ENCODE results near the gene ANKRD23. TPM values are rescaled to one million over a fixed set of nuclear protein-coding genes. Genes with fewer than 3 reads are reported as not detected.

Gene ANKRD23
- total and polyA plus RNA-seq, 2 of the 8 experiments (the other 6 are each of a cell fraction or from before 2014, with no cell fraction given) = 3.4 to 3.5 TPM

DNA sequence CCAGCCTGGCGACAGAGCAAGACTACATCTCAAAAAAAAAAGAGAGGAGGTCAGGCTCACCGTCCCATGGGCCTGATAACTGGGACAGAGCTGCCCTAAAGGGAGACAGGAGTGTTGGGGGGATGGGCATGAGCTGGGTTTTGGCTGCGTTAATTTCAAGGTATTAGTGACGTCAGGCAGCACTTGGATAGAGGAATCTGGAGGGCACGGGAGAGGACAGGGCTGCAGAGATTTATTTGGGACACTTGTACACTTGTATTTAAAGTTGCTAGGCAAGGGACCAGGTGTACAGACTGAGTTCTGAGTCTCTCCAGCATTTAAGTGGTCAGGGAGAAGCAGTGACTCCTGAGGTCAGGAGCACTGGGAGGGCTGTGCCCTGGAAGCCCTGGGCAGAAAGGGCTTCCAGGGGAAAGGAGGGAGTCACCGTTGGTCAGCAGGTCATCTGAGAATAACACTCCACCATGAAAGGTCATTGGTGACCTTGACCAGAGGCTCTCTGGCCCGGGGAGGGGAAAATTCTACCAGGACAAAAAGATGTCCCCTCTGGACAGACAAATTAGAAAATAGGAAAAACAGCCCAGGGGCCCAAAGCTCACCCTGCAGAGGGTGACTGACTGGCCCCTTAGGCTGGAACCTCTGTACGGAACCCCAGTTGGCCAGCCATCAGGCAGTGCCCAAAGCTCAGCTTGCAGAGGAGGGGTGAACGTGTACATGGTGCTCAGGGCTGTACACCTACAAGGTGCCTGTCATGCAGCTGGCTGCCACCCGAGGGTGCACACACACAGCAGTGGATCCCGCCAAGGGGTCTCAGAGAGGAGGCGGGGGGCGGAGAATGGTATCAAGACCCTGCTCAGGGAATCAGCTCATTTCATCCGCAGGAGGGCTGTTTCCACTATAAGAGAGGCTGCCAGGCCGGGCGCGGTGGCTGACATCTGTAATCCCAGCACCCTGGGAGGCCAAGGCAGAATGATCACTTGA is 50.8 kb downstream of the ANKRD23 start:
- H2BK15ac ChIP-seq (ENCODE audit: low read length) = no peak overlapping the region
- H2BK120ac ChIP-seq (replicated peaks; ENCODE audit: low read depth, low read length) = no peak overlapping the region
- H3K23me2 ChIP-seq (ENCODE audit: low read depth, low read length) = no peaks in the 10 kb centered on the region
- H3K4me2 ChIP-seq (ENCODE audit: insufficient read depth in 1 of 2, low read depth in 2 of 2, low read length in 2 of 2) = no peak overlapping the region
- no peaks in the 10 kb centered on the region for H3K79me2 ChIP-seq (ENCODE audit: control insufficient read depth in 1 of 2, insufficient read depth in 2 of 2, low read length in 2 of 2)
- H2AFZ ChIP-seq (ENCODE audit: low read length) = no peak overlapping the region
- H4K8ac ChIP-seq (ENCODE audit: extremely low read depth, insufficient read depth, low read length) = no peak overlapping the region
- no peaks in the 10 kb centered on the region for H3K9me3 ChIP-seq (ENCODE audit: insufficient read depth in 2 of 2, low read depth in 1 of 2, low read length in 1 of 2)
- H3K4ac ChIP-seq (replicated peaks; ENCODE audit: insufficient read length, low read depth, low read length) = no peak overlapping the region
- 86% methylated on average over 17 of the region's 17 CpGs; no CpG with 5 or more reads in 1 of the 2 experiments for WGBS, 2 experiments (ENCODE audit: extremely low coverage in 1 of 2, insufficient coverage in 1 of 2, insufficient read length in 1 of 2, insufficient replicate concordance in 2 of 2, low coverage in 1 of 2, low lambda C conversion rate in 2 of 2, missing lambda C conversion rate in 1 of 2)
- H3K56ac ChIP-seq (replicated peaks; ENCODE audit: insufficient read length, low read depth, low read length) = no peak overlapping the region
- no peak overlapping the region for H2AK5ac ChIP-seq (ENCODE audit: low read depth, low read length)
- no peaks in the 10 kb centered on the region for H3K36me3 ChIP-seq (ENCODE audit: control insufficient read depth in 2 of 4, insufficient read depth in 4 of 4, low read length in 3 of 4)
- TF ChIP-seq CBX8 (IDR thresholded peaks at IDR 0.05; ENCODE audit: borderline replicate concordance, low read depth, low read length) = no peak
- no peak for TF ChIP-seq RNF2 (IDR thresholded peaks at IDR 0.05; ENCODE audit: borderline replicate concordance, low read depth, low read length, missing control alignments, poor library complexity, severe bottlenecking)
- TF ChIP-seq KDM4A (IDR thresholded peaks at IDR 0.05; ENCODE audit: low read depth, low read length, severe bottlenecking) = no peak
- TF ChIP-seq EP300 (IDR thresholded peaks at IDR 0.05; ENCODE audit: borderline replicate concordance in 1 of 2, low read depth in 2 of 2, low read length in 2 of 2) = no peak
- TF ChIP-seq TBP (IDR thresholded peaks at IDR 0.05; ENCODE audit: low read depth, low read length) = no peak
- no peak for TF ChIP-seq MAFK (IDR thresholded peaks at IDR 0.05; ENCODE audit: low read depth, low read length)
- TF ChIP-seq RAD21 (IDR thresholded peaks at IDR 0.05 in 1 of 2, conservative IDR thresholded peaks at IDR 0.05 in 1 of 2; ENCODE audit: low read depth in 2 of 2, low read length in 2 of 2) = 0 out of 4 replicates have a peak, but pooled peaks of 1 of the 2 experiments have one; percentile 6
- H3K4me3 ChIP-seq (ENCODE audit: extremely low read depth in 1 of 4, insufficient read depth in 2 of 4, low read depth in 3 of 4, low read length in 4 of 4) = no peak overlapping the region
- H3K9ac ChIP-seq (replicated peaks in 1 of 4; ENCODE audit: extremely low read depth in 1 of 4, low read depth in 3 of 4, low read length in 3 of 4) = no peak overlapping the region
- H3K27ac ChIP-seq (ENCODE audit: low read depth, low read length) = no peak overlapping the region
- no peak overlapping the region for H2BK5ac ChIP-seq (ENCODE audit: low read depth, low read length)
- H3K27me3 ChIP-seq (replicated peaks in 1 of 4; ENCODE audit: control insufficient read depth in 3 of 4, extremely low read depth in 1 of 4, insufficient read depth in 3 of 4, low read length in 3 of 4) = no peaks in the 10 kb centered on the region
- H3K23ac ChIP-seq (ENCODE audit: insufficient read length) = no peak overlapping the region
- no peaks in the 10 kb centered on the region for H3K4me1 ChIP-seq (replicated peaks in 1 of 4; ENCODE audit: control insufficient read depth in 3 of 4, insufficient read depth in 4 of 4, low read length in 3 of 4)
- ChIA-PET POLR2A (ENCODE audit: partially characterized antibody) (no interaction called here), CTCF (ENCODE audit: partially characterized antibody) (interaction anchor here (0.6 to 1.1 kb wide), 5 partner anchors 8 to 158 kb away, joined by 3 to 4 read pairs (median 3); no protein-coding TSS in a partner anchor)
- DNase-seq (ENCODE audit: low read depth in 1 of 2, low spot score in 2 of 2) (no peak), FAIRE-seq (no peak)
- H3K79me1 ChIP-seq (ENCODE audit: low read depth, low read length) = 0 out of 2 replicates have a peak, but pooled peaks cover 2% of the 10 kb centered on the region
- no peaks in the 10 kb centered on the region for H4K20me1 ChIP-seq (replicated peaks in 1 of 2; ENCODE audit: control insufficient read depth in 1 of 2, insufficient read depth in 2 of 2, low read length in 2 of 2)
- no peak overlapping the region for H4K5ac ChIP-seq (ENCODE audit: insufficient read length, low read depth, low read length)
- H3K14ac ChIP-seq (ENCODE audit: insufficient read length) = no peak overlapping the region
- H2BK20ac ChIP-seq (ENCODE audit: low read length) = no peak overlapping the region
- H4K91ac ChIP-seq (replicated peaks; ENCODE audit: insufficient read length, low read length) = no peak overlapping the region
- no peak overlapping the region for H3K18ac ChIP-seq (ENCODE audit: extremely low read depth, low read length)
- no peak overlapping the region for H2BK12ac ChIP-seq (ENCODE audit: low read depth, low read length)

Data from H1 (cell line).